GM19395 (cell line): ENCODE results near the gene RNF144A.

Experiments
- ATAC-seq: cut with Tn5 transposase; IDR thresholded peaks from one replicate; pipeline ENCODE4 v1.9.1; 2021; ENCODE audit warnings: mild to moderate bottlenecking, moderate library complexity; ENCODE audit not compliant: unreplicated experiment

RNF144A gene

DNA sequence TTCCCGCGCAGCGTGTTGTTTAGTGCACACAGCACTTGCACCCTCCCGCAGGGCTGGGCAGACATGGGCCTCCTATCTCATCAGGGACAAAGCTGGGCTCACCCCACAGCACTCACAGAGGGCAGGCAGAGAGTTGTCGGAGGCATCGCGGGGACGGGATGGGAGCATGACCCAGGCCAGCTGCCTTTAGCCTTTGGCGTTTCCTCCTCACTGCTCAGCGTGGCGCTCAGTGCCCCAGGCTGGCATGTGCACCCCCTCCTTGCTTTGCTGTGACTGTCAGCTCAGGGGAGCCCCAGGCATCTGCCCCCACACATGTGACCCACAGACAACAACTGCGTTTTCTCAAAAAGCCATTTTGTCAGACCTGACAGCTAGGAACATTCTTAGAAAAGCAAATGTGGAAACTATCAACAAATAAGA is 101.1 kb downstream of the RNF144A start:
- no peak for ATAC-seq

DNA sequence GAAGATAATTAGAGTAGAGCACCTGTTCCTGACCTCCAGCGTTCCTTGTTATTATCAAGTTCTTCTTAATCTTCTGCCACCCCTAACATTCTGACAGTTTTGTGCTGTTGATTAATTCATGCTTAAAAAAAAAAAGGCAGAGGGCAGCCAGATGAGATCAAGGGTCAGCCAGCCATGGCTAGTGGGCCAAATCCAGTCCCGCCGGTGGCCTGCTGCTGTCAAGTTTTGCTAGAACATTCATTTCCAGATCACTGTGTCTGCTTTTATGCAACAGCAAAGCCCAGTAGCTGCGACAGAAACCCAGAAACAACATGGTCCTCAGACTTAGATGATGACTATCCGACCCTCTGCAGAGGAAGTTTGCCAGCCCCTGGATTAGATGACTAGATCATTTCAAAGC is 101.6 kb downstream of the RNF144A start:
- no peak for ATAC-seq

DNA sequence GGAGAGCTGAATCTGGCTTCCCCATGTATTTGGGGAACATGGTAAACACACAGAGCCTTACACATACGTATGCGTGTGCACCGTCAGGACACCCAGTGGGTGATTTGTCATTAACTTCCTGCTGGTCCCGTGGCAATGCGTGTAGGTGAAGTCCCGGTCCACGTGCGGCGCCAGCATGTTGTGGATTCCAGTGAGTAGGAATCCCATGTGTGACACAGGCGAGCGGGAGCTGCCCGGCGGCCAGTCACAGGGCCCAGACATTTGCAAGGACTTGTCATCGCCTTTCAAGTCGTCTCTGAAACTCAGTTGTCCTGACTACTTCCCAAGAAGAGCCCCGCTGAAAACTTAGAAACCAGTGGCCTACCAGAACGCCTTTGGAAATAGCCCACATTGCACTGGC is 102.0 kb downstream of the RNF144A start:
- no peak for ATAC-seq

DNA sequence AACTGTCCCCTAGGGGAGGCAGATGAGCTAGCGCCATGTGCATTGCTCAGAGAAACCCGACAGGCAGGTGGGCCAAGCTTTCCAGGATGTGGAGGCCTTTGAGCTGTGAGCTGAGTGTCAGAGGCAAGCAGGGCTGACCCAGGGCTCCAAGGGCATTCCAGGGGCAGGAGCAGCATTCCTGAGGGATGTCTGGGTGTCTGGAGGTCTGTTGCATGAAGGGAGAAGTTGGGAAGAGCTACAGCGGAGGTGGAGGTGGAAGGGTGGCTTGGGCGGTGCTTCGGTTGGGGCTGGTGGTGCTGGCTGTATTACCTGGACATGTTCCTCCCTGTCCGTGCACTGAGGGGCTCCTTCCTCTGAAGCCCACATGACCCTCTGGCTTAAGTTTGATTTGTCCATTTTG is 102.8 kb downstream of the RNF144A start:
- ATAC-seq: no peak

GRCh38 chr2:7020468-7020867 is 103.3 kb downstream of the RNF144A start:
- no peak for ATAC-seq

DNA sequence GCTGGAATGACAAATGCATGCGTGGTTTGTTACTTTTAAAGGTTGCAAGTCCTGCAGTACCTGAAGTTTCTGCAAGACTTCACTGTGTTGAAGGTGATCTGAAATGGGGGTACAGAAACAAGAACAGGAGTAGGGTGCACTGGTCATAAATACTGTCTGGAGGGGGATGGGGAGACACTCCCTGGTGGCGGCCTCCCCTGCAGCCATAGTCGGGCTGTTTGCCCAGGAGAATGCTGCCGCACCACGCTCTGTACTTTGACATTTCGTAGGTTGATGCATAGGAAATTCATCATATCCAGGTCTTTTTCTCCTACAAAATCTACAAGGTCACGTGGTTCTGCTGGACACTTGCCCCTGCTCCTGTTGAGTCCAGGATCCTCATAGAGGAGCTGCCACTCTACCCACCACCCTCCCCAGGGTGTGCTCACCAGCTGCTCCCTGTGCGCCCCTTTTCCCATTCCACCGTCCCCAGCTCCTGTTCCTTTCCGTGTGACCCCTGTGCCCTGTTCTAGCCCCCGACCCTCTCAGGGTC is 103.8 kb downstream of the RNF144A start:
- no peak for ATAC-seq

GRCh38 chr2:7022492-7023385 is 105.5 kb downstream of the RNF144A start:
- no peak for ATAC-seq

GRCh38 chr2:7023542-7023941 is 106.3 kb downstream of the RNF144A start:
- ATAC-seq: no peak

- no peak for ATAC-seq
These were observed 107.0 kb downstream of the RNF144A start for GRCh38 chr2:7024261-7024660.

DNA sequence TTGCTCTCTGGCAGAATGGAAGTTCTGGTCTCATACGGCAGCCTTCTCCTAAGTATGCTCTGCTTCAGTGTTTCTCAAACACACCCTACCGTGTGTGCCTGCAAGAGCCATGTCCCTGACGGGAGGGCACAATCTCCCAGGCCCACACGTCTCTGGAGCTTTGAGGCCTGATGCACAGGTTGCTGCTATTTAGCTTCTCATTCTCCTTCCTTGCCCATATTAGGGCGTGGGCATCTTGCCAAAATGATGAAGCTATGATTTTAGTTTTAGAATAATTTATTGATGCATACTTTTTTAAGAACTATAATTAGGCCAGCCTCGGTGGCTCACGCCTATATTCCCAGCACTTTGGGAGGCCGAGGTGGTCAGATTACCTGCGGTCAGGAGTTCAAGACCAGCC is 107.9 kb downstream of the RNF144A start:
- no peak for ATAC-seq

GRCh38 chr2:7026742-7027141 is 109.5 kb downstream of the RNF144A start:
- no peak for ATAC-seq

GRCh38 chr2:7027411-7027810 is 110.2 kb downstream of the RNF144A start:
- no peak for ATAC-seq

GRCh38 chr2:7027956-7028655 is 110.9 kb downstream of the RNF144A start:
- no peak for ATAC-seq

DNA sequence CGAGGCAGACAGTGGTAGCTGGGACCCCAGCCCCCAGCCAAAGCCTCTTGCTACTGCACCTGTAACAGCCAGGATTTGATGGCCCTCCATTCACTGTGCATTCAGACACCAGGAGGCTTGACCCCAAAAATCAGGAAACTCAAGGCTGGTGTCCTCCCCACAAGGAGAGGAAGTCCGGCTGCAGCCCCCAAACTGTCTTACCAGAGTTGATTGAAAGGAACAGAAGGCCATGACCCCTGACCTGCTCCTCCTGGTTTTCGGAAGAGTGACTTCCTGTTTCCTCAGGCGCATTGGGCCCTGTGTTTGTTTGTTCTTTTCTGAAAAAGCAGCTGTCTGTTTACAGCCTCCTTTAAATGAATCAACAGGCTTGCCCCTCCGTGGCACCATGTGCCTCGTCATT is 111.6 kb downstream of the RNF144A start:
- ATAC-seq: no peak

GRCh38 chr2:7029291-7030059 is 112.3 kb downstream of the RNF144A start:
- ATAC-seq: no peak

DNA sequence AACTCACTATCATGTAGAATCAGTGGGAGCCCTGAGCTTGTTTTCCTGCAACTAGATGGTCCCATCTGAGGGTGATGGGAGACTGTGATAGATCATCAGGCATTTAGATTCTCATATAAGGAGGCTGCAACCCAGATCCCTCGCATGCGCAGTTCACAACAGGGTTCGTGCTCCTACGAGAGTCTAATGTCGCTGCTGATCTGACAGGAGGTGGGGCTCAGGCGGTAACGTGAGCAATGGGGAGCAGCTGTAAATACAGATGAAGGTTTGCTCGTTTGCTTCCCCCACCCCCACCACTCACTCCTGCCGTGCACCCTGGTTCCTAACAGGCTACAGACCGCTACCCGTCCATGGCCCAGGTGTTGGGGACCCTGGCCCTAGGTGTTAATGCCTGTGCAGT is 113.6 kb downstream of the RNF144A start:
- no peak for ATAC-seq

DNA sequence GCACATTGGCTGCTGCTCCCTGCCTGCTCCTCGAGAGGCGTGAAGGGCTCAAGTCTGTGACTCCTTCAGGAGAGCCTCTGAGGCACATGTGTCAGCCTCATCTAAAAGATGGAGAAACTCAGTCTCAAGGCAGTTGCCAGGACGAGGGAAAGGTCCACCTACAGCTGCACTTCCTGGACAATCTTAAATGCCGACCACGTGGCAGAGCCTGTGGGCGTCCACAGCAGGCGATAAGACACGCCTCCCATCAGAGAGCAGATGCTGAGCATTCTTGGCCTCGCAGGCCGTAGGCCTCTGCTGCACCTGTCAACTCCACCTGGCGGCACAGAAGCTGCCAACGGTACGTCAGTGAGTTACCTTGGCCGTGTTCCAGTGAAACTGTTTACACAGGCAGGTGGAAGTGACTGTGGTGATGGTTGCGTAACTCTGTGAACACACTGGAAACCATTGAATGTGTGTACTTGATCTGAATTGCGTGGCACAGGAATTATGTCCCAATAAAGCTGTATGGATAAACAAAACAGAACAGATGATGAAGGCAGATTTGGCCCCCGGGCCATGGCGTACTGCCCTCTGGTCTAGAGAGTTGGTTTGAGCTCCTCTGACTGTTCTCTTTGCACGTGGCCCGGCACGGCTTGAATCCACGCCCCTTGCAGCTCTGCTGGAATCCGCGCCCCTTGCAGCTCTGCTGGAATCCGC is 114.5 kb downstream of the RNF144A start:
- no peak for ATAC-seq

DNA sequence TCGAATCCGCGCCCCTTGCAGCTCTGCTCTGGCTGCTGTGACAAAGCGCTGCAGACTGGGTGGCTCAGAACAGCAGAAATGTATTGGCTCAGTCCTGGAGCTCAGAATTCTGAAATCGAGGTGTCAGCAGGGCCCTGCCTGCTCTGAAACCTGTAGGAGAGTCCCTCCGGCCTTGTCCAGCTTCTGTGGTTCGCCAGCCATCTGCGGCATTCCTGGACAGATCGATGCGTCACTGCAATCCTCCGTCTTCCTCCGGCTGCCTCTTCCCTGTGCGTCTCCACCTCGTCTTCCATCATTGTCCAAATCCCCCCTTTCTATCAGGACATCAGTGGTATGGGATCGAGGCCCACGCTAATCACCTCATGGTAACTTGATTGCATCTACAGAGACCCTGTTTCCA is 115.2 kb downstream of the RNF144A start:
- ATAC-seq: no peak

DNA sequence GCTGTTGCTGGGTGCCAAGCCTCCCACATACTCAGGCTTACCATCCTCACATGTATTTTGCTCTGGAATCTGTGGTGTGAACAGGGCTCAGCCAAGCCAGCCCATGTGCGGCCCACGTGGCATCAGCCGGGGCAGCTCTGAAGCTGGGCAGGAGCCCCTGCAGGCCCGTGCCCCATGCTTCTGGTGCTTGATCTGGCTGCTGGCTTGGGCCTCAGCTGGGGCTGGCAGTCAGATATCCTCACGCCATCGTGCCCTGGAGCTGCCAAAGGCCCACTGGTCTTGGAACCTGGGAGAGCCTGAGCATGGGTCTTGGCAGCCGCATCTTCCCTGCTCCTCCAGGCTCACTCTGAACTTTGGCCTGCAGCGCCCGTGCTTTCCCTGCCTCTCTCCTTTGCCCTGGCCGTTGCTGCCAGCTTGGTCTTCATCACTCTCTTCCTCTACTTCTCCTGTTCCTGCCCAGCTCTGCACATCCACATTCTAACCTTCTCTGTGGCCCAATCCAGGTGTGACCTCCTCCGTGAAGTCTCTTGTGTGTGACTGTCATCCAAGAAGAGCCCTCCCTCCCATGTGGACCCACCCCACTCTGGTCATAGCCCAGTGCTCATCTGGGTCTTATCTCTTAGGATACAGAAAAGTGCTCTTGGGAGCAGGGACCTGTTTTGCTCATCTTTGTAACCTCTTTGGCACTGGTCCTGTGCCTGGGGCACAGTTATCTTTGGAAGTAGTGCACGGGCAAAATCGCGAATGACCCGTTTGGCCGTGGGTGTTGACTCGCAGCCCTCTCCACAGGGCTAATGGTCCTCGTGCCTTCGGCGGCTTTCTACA is 116.1 kb downstream of the RNF144A start:
- no peak for ATAC-seq

DNA sequence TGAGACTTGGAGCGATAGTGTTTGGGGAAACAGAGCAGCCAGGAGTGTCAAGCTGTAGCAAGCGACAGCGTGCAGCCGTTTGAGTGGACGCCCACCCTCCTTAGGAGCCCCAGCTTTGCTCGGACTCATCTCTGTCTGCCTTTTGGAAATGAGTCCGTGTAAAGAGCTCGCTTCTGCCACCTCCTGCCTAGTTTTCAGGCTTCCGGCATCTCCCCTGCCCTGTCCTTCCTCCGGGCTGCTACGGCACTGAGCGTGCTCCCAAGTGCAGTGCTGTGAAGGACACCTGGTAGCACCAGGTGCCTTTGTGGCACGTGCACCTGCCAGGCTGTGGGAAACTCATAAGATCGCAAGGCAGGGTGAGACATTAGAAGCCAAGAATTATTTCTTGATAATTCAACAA is 117.1 kb downstream of the RNF144A start:
- ATAC-seq: no peak
